GM20000 (cell line): ENCODE data around the gene SPIN2A.
"Not testable (repeated sequence)": the region's sequence is repeated elsewhere in the genome, so short reads cannot be mapped to it uniquely, and the experiment has no call there.

Source experiments
- DNase-seq: peaks from one replicate; pipeline ENCODE4 v3.0.0; 2012; ENCODE audit warnings: low spot score
- TF ChIP-seq, protein P1 (sequence below): IDR thresholded peaks from 2 replicates; pipeline ENCODE4 v1.5.1; 2012; ENCODE audit warnings: mild to moderate bottlenecking, control low read depth; ENCODE audit errors: extremely low read depth, missing control alignments

SPIN2A gene

DNA sequence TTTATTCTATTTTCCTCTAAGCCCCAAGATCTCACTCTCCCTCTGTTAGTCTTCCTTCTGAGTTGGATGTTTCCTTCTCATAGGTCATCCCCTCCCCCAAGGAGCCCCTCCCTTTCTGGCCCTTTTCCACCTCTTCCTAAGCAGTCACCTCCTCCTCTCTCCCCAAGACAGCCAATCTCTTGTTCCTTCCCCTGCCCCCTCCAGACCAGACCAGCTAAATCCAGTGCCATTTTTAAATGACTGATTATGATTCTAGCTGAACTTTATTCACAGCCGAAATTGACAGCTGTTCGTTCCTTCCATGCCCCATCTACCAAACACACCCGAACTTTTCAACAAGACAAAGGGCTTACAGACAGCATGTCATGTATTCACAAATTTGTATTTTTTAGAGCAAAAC lies 1.9 kb downstream of the SPIN2A start:
- TF ChIP-seq, protein P1, sequence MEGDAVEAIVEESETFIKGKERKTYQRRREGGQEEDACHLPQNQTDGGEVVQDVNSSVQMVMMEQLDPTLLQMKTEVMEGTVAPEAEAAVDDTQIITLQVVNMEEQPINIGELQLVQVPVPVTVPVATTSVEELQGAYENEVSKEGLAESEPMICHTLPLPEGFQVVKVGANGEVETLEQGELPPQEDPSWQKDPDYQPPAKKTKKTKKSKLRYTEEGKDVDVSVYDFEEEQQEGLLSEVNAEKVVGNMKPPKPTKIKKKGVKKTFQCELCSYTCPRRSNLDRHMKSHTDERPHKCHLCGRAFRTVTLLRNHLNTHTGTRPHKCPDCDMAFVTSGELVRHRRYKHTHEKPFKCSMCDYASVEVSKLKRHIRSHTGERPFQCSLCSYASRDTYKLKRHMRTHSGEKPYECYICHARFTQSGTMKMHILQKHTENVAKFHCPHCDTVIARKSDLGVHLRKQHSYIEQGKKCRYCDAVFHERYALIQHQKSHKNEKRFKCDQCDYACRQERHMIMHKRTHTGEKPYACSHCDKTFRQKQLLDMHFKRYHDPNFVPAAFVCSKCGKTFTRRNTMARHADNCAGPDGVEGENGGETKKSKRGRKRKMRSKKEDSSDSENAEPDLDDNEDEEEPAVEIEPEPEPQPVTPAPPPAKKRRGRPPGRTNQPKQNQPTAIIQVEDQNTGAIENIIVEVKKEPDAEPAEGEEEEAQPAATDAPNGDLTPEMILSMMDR = no peak
- DNase-seq = no peak

DNA sequence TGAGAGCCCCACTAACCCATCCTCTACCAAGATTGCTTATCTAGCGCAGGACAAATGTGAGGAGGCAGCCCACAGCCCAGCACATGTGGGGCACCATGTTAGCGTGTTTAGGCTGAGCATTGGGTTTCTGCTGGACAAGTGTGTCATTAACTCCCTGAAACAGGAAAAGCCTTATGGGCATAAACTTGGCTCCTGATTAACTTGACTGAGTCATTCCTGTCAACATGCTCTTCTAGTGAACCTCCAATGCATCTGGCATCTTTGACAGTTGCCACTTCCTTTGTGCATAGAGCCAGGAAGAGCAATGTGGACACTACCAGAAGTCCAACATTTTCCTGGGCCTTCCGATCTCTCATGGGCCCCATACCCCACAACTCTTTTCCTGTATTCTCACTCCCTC lies 2.5 kb downstream of the SPIN2A start:
- no peak for DNase-seq
- TF ChIP-seq, protein P1 = no peak

DNA sequence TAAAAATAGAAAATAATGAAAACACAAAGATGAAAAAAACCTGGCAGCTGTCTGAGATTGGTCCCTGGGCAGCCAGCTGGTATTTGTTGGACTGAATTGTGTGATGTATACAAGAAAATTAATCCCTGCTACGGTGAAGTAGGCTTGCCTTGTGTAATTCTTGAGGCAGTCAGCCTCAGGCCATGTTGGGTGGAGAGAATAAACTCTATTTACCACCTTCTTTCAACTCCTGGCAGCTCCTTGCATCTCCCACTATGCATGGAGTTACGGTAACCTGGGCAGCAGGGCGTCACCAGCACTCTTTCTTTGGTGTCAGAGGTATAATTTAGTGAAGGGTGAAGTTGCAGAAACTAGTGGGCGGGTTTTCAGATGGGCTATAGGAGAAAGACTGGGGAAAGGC lies 3.5 kb downstream of the SPIN2A start:
- DNase-seq = no peak
- TF ChIP-seq, protein P1 = no peak

DNA sequence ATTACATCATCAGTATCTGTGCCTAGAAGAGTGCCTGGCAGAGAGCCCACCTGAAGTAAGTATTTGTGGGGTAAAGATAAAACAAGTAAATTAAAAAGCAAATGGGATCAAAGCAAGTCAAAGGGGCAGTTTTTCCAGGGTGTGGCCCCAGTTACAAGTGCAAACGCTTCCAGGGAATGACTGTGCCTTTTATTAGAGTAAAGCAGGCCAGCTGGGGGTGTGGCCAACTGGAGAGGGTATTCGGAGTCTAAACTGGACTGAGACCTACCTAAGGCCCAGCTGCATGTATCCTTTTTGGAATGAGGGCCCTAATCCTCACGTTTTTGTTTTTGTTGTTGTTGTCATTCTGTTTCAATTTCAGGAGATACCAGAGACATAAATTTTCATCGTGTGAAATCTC lies 3.9 kb downstream of the SPIN2A start:
- not testable (repeated sequence) for DNase-seq

DNA sequence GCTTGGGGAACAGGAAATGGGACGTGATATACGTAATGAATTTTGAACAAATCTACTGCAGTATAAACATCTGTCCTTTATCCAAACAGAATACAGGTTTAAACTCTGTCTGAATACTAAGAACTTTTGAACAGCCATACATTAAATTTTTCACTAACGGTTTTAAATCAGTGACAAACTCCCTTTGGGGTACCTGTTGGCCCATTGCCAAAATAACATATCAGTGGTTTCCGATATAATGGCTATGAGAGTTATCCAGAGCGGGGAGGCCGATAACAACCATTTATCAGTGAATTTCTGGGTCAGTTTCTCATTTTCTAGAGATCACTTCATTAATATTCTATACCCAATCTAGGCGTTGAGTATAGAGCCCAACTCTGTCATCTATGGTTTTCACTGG lies 5.2 kb downstream of the SPIN2A start:
- DNase-seq = no peak
- TF ChIP-seq, protein P1 = no peak

DNA sequence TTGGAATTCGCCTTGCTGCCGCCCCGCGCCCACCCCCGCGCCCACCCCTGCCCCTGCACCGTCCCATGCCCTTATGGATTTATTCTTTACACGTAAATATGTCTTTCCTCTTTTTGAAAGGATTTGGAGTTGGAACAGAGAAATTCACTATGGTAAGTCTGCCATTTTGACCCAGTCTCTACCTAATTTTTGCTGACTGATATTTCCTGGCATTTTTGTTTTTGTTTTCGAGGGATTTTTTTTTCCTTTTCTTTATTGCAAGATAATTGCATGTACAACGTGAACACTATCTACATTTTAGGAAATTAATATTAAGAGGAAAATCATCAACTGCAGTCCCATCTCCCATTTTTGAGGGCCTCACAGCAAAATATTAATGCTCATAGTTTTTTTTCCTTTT lies 15.4 kb downstream of the SPIN2A start:
- no peak for DNase-seq
- TF ChIP-seq, protein P1 = no peak

DNA sequence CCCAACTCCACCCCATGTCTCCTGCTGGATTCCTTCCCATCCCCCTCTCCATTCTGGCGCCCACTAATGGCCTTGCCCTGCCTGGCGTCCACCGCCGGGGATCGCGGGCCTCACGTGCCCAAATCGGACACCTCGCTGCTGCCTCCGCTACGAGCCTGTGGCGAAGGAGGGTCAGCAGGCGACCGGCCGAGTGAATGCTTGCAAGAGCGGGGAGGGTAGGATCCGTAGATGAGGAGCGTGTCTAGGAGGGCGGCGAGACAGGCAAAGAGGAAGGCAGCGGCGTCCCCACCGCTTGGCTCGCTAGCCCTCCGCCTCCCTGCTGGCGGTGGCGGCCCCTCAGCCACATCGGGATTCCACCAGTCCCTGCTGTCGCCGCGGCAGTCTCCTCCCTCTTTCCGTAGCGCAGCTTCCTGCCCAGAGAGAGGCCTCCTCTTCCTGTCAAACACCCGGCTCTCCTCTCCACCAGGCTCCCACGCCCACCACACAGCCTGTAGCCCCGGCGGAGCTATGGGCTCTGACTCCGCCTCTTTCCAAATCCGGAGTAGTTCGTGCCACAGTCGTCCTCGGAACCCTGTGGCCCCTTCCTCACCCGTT lies 15.9 kb downstream of the SPIN2A start, which contains the start of gene SPIN2B:
TSS of gene SPIN2B (minus strand) at position 387 of the 594 bp plus-strand sequence.
- TF ChIP-seq, protein P1 = no peak

DNA sequence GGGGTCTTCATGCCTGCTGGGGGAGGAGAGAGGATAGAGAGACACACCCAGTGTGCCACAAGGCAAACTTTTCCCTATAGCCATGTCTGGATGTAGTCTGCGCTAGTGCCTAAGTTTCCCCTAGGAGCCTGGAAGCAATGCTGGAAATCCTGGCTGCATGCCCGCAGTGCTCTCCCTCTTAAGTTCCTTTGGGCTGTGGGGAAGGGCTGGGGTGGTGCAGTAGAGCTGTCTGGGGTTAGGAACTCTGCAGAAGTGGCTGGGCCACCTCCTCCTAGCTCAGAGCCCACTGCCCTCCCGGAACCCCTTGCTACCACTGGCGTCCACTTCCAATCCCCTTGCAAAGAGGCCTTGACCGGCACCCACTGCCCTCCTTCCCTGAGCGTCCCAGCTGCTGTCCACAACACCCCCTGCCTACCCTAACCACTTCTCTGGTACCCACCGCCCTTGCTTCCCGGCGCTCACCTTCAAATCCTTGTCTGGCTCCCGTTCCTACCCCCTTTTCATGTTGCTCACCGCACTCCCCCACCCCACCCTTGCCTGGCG lies 16.5 kb downstream of the SPIN2A start:
- not testable (repeated sequence) for DNase-seq

More for the DNA sequence above, 15.9 kb downstream of the SPIN2A start, which contains the start of gene SPIN2B:
- DNase-seq = peak; percentile 83

DNA sequence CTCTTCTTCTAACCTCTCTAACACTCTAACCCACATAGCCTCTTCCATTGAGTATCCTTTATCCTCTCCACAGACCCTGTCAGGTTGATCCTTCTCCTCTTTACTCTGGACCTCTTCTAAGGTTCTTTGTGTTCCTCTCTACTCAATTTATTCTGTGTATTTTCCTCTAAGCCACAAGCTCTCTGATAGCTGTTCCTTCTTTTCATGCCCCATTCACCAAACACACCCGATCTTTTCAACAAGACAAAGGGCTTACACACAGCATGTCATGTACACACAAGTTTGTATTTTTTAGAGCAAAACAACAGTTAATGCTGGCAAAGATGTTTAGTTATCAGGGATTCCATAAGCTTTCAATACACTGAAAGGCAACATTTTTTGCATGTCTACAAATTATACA lies 17.8 kb downstream of the SPIN2A start:
- DNase-seq = no peak
- TF ChIP-seq, protein P1 = no peak

DNA sequence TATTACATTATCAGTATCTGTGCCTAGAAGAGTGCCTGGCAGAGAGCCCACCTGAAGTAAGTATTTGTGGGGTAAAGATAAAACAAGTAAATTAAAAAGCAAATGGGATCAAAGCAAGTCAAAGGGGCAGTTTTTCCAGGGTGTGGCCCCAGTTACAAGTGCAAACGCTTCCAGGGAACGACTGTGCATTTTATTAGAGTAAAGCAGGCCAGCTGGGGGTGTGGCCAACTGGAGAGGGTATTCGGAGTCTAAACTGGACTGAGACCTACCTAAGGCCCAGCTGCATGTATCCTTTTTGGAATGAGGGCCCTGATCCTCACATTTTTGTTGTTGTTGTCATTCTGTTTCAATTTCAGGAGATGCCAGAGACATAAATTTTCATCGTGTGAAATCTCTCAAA lies 19.6 kb downstream of the SPIN2A start:
- not testable (repeated sequence) for DNase-seq
